Mucosa of gallbladder (tissue), 1 donor: ENCODE measurements around the gene SYT6. TPM values are rescaled to one million over a fixed set of nuclear protein-coding genes. Genes with fewer than 3 reads are reported as not detected.

Experiments
- DNase-seq: peaks from one replicate; pipeline ENCODE4 v3.0.0-alpha.2; 2020; ENCODE audit warnings: low spot score
- total RNA-seq: library from RNA; stranded (reverse); gene quantifications from one replicate; pipeline ENCODE4 v1.2.1, GENCODE V29; 2021
- donor health status: DM: no; HTN: no; CAD: no.

SYT6 gene
- total RNA-seq, 1 donor from 2014 or later, result 1.4 TPM

GRCh38 chr1:114118351-114118990, 35.2 kb downstream of the SYT6 start:
- DNase-seq, result no peak

- DNase-seq, result no peak
Observed at GRCh38 chr1:114117654-114118053, 36.0 kb downstream of the SYT6 start.

GRCh38 chr1:114116086-114116485, 37.6 kb downstream of the SYT6 start:
- no peak for DNase-seq

DNA sequence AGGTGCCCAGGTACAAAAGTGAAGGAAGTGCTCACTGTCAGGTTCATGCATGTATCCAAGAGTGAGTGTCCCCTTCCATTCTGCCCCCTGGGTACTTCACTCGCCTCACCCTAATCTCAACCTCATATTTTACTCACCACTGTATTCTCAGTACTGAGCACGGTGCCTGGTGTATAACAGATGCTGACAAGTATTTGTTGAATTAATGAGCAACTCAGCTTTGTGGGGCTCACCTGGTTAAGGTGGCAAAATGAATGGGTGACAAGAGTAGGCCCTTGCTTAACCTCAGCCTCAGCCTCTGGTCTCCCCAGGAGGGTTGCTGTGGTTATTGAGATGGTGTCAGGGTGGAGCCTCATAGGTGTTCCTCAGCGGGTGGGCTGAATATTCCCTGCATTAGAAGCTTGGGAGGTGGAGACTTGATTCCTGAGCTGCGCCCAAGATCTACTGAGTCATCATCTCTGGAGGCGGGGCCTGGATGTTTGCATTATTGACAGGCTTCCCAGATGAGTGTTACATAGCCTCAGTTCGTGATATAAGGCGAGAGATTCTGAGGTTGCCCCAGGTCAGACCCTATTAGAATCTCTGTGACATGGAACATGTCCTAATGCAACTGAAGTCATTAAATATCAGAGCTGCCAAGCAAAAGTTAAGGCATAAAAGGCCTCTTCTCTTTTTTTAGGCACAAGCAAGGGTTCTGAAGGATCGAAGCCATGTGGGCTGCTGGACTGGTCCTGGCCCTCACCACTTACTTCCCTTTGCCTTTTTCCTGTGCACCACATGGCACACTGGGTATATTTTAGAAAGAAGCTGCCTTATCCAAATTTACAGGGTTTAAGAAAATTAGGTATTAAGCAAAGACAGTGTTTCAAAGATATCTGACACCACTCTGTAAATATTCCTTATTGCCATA, 39.2 kb downstream of the SYT6 start:
- DNase-seq, result peak; percentile 20

GRCh38 chr1:114113411-114114184, 40.1 kb downstream of the SYT6 start:
- peak; percentile 16 for DNase-seq

DNA sequence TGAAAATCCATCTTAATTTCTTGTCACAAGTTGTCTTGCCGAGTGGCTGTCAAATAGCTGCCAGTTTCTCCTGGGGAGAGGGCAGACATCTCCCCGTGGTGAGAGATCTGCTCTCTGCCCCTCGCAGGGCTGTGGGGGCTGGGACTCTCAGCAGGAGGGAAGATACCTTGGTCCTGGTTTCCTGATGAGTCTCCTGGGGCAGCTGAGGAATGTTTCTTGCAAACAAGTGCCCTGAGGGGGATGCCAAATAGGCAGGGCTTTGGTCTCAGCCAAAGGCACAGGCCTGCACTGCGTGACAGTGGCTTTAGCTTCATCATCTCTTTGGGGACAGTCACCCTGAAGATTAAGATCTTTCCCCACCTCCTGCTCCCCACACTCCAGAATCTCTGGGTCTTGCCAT, 40.9 kb downstream of the SYT6 start:
- DNase-seq, result no peak

DNA sequence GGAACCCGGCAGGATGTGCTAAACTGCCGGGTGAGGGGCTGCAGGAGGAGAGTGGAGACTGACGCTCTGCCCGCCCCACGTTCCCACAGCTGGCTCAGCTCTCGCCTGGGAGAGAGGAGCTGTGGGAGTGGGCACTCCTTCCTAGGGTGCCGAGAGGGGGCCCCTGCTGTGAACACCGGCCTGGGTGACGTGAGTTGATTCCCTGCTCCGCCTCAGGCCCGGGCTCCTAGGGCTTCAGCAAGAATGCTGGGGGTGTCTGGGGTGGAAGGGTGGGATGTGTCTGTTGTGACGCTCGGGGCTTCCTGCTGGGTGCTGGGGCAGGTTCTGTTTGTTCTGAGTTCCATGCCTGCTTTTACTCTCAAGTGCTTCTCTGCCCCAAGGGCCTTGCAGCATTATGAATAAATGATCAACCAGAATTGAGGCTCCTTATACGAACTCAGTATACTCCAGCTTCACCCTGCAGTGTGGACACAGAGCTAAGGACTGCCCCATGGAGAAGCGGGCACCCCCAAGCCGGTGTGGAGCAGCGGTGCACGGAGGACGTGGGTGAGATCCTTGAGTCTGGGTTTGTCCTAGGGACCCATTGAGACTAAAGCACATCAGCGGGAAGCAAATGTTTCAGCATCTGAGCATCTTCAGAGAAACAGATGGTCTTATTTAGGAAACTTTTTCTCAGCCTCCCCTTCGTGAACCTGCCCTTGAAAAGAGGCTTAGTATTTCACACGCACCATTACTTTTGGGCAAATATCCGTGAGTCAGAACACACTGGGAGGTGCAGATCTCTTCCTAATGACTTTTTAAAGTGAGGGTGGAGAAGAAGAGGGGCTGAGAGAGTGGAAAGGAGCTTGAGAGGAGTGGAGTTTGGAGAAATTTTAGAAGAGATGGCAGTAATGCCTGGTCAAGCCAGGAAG, 41.7 kb downstream of the SYT6 start:
- DNase-seq, result no peak

DNA sequence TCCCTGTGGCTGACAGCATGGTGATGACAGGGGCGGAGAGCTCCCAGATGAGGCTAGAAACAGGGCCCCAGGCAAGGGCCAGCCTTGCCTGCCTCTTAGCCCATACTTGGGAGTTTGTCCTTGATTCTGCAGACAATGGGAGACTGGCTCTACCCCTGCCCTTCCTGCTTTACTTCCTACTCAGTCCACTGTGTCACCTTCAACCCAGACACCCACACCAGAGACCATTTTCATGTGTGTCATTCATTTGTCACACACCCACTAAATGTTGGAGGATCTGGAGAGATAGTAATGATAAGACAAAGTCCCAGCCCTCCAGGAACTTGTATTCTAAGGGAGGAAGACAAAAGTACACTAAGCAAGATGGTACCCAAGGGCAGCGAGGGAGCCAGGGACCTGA, 43.7 kb downstream of the SYT6 start:
- DNase-seq, result no peak

DNA sequence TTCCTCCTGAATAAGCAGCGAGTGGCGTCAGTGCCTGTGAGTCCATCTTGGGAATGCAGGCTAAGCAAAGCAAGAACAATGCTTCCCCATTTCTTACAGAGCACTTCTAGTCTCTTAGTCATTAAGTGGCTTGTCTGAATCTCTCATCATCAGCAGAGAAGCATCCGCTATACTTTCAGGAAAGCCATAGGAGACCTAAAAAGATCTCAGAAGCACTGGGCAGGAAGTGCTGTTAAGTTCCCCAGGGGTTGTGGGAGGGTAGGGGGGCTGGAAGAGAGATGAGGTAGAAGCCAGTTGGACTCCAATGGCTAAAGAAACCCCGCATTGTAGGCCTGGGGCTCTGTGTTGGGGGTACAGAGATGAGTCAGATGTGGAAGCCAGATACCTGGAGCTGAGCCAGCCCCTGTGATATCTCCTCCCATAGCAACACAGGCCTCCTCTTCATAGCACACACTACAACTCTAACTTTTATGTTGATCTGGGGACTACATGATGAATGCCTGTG, 44.9 kb downstream of the SYT6 start:
- DNase-seq, result no peak

DNA sequence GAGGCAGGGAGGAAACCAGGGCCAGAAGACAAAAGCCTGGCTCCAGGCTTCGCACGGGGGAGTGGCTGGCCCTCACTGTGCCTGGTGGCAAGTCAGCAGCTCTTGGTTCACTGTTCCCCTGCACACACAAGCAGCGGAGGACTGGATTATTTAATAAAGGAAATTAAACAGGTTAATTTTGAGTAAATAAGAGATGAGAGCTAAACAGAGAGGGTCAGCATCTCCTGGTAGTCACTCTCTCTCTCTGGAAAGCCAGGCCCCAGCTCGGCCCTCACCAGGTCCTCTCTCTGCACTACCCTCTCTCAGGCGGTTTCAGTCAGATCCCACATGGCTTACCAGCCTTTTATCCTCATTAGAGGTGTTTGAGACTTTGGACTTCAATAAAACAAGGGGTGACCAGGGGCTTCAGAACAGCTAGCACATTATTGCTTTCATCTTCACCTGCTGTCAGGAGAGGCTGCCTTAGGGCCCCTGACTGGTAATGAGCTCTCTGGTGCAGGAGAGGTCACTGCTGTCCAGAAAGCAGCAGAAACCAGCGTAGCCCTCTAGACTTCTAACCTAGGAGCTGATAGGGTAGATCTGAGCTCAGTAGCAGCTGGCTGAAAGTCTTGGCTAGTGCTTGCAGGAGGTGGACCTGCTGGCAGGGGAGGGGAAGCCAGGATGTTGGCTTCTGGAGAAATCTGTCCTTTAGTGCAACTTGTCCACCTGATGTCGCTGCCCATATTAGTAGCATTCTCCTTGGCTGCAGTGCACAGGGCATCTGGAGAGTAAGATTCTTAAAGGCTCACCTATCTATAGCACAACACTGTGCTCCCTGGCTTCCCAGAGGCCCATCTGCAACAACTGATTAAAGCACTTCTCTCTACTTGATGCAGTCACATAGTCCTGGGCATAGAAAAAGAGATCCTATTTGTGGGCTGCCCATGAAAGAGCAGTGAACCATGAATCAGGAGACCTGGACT, 45.9 kb downstream of the SYT6 start:
- no peak for DNase-seq

DNA sequence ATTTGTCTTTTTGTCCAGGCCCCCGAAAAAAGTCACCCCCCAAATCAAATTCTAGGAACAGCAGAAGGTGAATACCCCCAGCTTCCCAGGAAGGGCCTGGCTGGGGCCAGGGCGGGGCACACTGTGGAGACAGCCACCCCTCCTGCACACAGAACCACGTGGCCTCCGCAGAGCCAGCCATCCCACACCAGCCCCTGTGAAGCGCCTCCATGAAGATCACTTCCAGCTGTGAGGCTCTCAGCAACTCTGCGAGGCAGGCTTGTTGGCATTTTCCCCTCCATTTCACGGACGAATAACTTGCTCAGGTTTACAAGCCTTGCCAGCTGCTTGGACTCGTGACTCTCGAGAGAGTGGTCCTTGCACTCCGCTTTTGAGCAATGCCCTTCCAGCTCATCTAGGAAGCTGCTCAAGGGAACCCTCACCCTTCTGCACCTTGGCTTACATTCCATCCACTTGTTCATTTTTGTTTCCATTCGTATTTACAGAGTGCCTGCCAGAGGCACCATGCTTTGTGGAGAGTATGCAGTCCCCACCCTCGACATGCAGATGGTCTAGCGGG, 48.2 kb downstream of the SYT6 start:
- DNase-seq, result no peak

GRCh38 chr1:114104949-114105348, 48.7 kb downstream of the SYT6 start:
- no peak for DNase-seq

DNA sequence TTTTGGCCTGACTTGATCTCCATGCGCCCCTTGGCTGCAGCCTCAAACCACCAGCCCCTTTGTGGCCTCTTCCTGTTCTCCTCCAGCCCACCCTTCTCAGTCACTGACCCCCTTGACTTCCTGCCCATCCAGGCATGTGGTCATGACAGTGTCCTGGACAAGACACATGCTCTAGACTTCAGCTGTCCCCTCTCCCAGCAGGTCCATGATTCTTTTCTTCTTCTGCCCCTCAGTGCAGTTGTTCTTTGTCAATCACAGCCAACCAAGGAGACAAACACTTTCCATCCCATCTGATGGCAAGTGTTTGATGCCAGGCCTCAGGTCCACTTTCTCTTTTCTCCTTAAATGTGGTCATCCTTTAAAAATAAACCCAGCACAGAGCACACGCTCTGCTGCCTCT, 49.7 kb downstream of the SYT6 start:
- DNase-seq, result no peak

DNA sequence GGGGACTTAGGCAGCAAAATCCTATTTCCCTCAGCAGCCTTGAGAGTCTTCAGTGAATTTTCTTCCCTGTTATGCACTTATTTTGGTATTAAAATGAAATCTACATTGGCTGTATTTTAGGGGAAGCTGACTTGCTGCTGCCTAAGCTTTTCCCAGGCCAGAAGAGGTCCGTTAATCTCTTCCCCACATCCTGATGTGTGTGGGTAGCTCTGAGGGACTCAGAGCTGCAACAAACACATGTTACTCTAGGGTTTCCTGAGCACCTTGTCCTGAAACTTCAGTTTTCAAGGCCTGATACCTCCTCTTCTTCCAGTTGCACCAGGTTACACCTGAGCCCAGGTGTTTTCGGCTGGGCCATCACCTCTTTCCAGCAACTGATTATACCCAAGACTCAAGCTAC, 51.5 kb downstream of the SYT6 start:
- no peak for DNase-seq

- no peak for DNase-seq
Observed at GRCh38 chr1:114100148-114100547, 53.5 kb downstream of the SYT6 start.

- DNase-seq, result no peak
Observed at GRCh38 chr1:114099268-114099667, 54.4 kb downstream of the SYT6 start.

GRCh38 chr1:114097109-114097508, 56.6 kb downstream of the SYT6 start:
- DNase-seq, result no peak

DNA sequence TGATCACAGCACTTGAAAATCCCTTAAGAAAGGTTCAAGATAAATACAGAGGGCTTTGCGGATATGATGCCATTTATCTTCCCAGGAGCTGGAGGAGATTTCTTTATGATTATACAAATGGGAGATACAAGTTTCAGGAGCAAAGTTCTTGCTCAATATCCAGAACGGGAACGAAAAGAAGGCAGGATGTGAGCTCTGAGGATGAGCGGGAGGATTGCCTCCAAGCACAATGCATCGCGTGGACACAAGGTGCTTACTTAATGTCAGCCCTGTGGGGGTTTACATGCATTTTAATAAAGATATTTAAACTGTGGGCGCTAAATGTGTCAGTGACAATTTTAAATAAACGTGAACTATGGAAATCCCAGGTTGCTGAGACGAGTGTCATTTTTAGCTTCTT, 59.0 kb downstream of the SYT6 start:
- DNase-seq, result no peak

- no peak for DNase-seq
Observed at GRCh38 chr1:114094363-114094634, 59.4 kb downstream of the SYT6 start.
